Transverse colon (tissue), 4 donors: ENCODE results near the gene SELENOS. TPM values are rescaled to one million over a fixed set of nuclear protein-coding genes. Genes with fewer than 3 reads are reported as not detected.

Experiments
- DNase-seq: peaks from one replicate; pipeline ENCODE4 v3.0.0-alpha.2; 2019
- H3K27ac ChIP-seq, 4 donors: fragments of 200-600 bp; sonication (generic); 2 replicates each; pipeline ENCODE4 v1.5.1; 2016 to 2018; ENCODE audit warnings: inconsistent platforms in 4 of 4
- H3K27me3 ChIP-seq: fragments of 200-600 bp; sonication (generic); 2 replicates; pipeline ENCODE4 v1.5.1; 2017; ENCODE audit warnings: inconsistent platforms
- H3K36me3 ChIP-seq, 4 donors: fragments of 200-600 bp; sonication (generic); 2 replicates each; pipeline ENCODE4 v1.5.1; 2017 to 2019; ENCODE audit warnings: inconsistent platforms in 4 of 4
- H3K4me1 ChIP-seq, 4 donors: fragments of 200-600 bp; sonication (generic); 2 replicates each; pipeline ENCODE4 v1.5.1; 2017 to 2020; ENCODE audit warnings: inconsistent platforms in 4 of 4
- H3K4me3 ChIP-seq, 4 donors: fragments of 200-600 bp; sonication (generic); 1 replicate in 1 of 4; 2 replicates in 3 of 4; pipeline versions ENCODE4 v1.5.1 to v1.6.1; 2017 to 2019; ENCODE audit warnings: inconsistent platforms in 4 of 4
- H3K9me3 ChIP-seq, 2 donors: fragments of 200-600 bp; sonication (generic); 2 replicates each; pipeline ENCODE4 v1.5.1; 2017 to 2019; ENCODE audit warnings: inconsistent platforms in 2 of 2
- EP300 ChIP-seq: sonication (generic); formaldehyde crosslinking; IDR thresholded peaks from one replicate; pipeline ENCODE4 v1.6.1; 2017; ENCODE audit warnings: antibody characterized with exemption, low read depth
- POLR2A ChIP-seq: fragments of 450-650 bp; IDR thresholded peaks from one replicate; pipeline ENCODE4 v1.6.1; 2016; ENCODE audit warnings: antibody characterized with exemption, mild to moderate bottlenecking, moderate library complexity
- POLR2AphosphoS5 ChIP-seq, 3 donors: sonication (generic); formaldehyde crosslinking; IDR thresholded peaks; one replicate each; pipeline ENCODE4 v1.6.1; 2016; ENCODE audit warnings: antibody characterized with exemption in 3 of 3
- WGBS, 2 donors: methylation state at CpG; one replicate each; pipeline ENCODE4 v1.1.5; 2018; ENCODE audit warnings: low coverage in 1 of 2; 5-methylcytosine and 5-hydroxymethylcytosine counted together
- in situ Hi-C, 4 donors: fragments of 200-750 bp; cut with MboI; loops; one replicate each; pipeline versions ENCODE4 v1.15.0 to v1.15.1; 2017; ENCODE audit warnings: low sequenced_read_pairs in 3 of 4, low pct_ligation_motif_present in 1 of 4, low pct_unique_long_range_greater_than_20kb in 1 of 4
- intact Hi-C: fragments of 100-400 bp; cut with DNase I; formaldehyde crosslinking; loops from one replicate; pipeline ENCODE4 v1.15.1; 2023; ENCODE audit warnings: low total_unique reads
- total RNA-seq, 4 donors: library from RNA; depleted of rRNA; stranded (reverse); fragments of >200 nt; gene quantifications; one replicate each; pipeline ENCODE4 v1.1.0, GENCODE V29; 2016
- TF ChIP-seq, protein P1 (sequence below), 5 experiments: fragments of 200-600 bp in 3 of 5; fragments of 450-650 bp in 2 of 5; sonication (generic) in 3 of 5; IDR thresholded peaks; 1 replicate in 2 of 5; 2 replicates in 3 of 5; pipeline ENCODE4 v1.5.1; 2016 to 2017; ENCODE audit warnings: antibody characterized with exemption in 5 of 5, inconsistent platforms in 3 of 5, mild to moderate bottlenecking in 2 of 5, moderate library complexity in 1 of 5

SELENOS gene
- total RNA-seq, 4 donors from 2014 or later = 24.9 to 128 (median 120) TPM

DNA sequence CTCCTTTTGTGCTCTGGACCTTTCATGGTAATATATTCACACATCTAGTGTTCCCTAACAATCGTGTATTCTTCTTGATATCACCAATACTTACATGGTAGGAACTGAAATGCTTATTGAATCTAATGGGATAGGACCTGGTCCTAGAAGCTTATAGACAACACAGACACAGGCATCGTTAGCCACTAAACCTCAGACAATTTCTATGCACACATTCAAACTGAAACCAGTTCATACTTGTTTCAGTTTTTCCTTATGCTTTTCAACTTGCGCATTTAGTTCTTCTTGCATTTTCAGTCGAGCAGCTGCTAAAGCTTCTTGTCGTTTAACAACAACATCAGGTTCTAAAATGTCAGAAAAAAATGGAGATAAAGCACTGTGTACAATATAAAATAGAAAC lies 2.3 kb downstream of the SELENOS start:
- WGBS, 2 donors = 64 to 66% methylated on average over 5 of the region's 5 CpGs
- Histone ChIP-seq H3K4me1 (peaks cover 3 to 27% (median 19%) of the 10 kb centered on the region in 4 donors), H3K9me3 (no peaks in the 10 kb centered on the region), H3K27ac (peak overlapping the region in 1 of 4 donors; percentile 4), H3K4me3 (no peak overlapping the region), H3K36me3 (peaks cover 3 to 47% (median 24%) of the 10 kb centered on the region in 4 donors), H3K27me3 (no peaks in the 10 kb centered on the region)
- TF ChIP-seq POLR2A (no peak), EP300 (no peak), POLR2AphosphoS5 (IDR thresholded peaks at IDR 0.05) (no peak)
- TF ChIP-seq, protein P1, sequence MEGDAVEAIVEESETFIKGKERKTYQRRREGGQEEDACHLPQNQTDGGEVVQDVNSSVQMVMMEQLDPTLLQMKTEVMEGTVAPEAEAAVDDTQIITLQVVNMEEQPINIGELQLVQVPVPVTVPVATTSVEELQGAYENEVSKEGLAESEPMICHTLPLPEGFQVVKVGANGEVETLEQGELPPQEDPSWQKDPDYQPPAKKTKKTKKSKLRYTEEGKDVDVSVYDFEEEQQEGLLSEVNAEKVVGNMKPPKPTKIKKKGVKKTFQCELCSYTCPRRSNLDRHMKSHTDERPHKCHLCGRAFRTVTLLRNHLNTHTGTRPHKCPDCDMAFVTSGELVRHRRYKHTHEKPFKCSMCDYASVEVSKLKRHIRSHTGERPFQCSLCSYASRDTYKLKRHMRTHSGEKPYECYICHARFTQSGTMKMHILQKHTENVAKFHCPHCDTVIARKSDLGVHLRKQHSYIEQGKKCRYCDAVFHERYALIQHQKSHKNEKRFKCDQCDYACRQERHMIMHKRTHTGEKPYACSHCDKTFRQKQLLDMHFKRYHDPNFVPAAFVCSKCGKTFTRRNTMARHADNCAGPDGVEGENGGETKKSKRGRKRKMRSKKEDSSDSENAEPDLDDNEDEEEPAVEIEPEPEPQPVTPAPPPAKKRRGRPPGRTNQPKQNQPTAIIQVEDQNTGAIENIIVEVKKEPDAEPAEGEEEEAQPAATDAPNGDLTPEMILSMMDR (IDR thresholded peaks at IDR 0.05) = no peak
- no peak for DNase-seq
- intact Hi-C loops = no loop called here
- in situ Hi-C loops = no loop called here

DNA sequence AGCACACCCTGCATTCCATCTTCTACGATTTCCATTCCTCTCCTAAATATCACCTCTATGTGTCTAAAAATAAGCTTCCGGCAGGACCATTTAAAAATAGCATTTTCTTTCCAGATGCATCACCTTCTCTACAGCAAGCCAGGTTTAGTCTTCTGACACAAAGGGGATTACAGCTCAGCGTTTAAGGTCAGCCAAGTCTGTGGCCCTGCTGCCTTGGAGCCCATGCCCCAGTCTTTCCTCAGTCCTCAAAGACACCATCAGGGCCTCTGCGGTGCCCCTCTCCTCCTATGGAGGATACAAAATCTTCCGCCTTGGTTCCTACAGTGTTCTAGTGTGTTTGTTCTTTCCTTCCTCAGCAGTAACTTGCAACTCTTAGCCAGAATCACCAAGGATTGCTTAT lies 3.8 kb downstream of the SELENOS start:
- 33 to 73% methylated on average over 2 to 5 of the region's 5 CpGs for WGBS, 2 donors
- H3K4me1 ChIP-seq = peaks cover 3 to 21% (median 16%) of the 10 kb centered on the region in 4 donors
- no peak overlapping the region for H3K27ac ChIP-seq
- H3K27me3 ChIP-seq = no peaks in the 10 kb centered on the region
- intact Hi-C loops (no loop called here), in situ Hi-C loops (loop anchor here (25.0 kb wide), 2 partner anchors 361 to 636 kb away; partner anchors contain the start of gene LRRK1 (in 4 of the 4))
- no peak overlapping the region for H3K4me3 ChIP-seq
- no peak for DNase-seq
- H3K9me3 ChIP-seq = no peaks in the 10 kb centered on the region
- H3K36me3 ChIP-seq = peaks cover 3 to 47% (median 24%) of the 10 kb centered on the region in 4 donors
- TF ChIP-seq POLR2AphosphoS5 (IDR thresholded peaks at IDR 0.05) (no peak), EP300 (no peak), POLR2A (no peak)
- TF ChIP-seq, protein P1 (IDR thresholded peaks at IDR 0.05) = no peak

DNA sequence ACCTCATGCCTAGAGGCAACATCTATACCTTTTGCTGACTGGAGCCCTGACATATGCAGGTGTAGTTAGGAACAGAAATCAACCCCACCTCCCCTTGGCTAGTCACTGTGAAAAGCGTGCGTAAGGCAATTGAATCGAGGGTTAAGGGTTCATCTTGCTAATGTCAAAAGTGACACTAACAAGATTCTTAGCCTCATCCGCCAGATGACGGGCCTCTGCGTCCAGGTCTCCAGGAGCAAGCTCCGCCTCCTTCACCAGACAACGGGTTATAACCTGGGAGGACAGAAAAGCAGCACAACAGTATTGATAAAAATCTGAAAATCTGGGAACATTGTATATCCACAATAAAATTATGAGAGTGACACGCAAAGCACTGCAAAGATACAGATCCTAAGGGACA lies 4.7 kb downstream of the SELENOS start:
- in situ Hi-C loops (loop anchor here (25.0 kb wide), 2 partner anchors 360 to 635 kb away; partner anchors contain the start of gene LRRK1 (in 4 of the 4)), intact Hi-C loops (no loop called here)
- WGBS, 2 donors = 91 to 96% methylated on average over 5 to 9 of the region's 9 CpGs
- H3K4me3 ChIP-seq = no peak overlapping the region
- H3K9me3 ChIP-seq = no peaks in the 10 kb centered on the region
- H3K27ac ChIP-seq = no peak overlapping the region
- peaks cover 3 to 47% (median 24%) of the 10 kb centered on the region in 4 donors for H3K36me3 ChIP-seq
- H3K4me1 ChIP-seq = peaks cover 3 to 14% (median 11%) of the 10 kb centered on the region in 4 donors
- H3K27me3 ChIP-seq = no peaks in the 10 kb centered on the region
- no peak for TF ChIP-seq POLR2A
- no peak for TF ChIP-seq POLR2AphosphoS5 (IDR thresholded peaks at IDR 0.05)
- no peak for TF ChIP-seq EP300
- TF ChIP-seq, protein P1 (IDR thresholded peaks at IDR 0.05) = no peak
- no peak for DNase-seq

DNA sequence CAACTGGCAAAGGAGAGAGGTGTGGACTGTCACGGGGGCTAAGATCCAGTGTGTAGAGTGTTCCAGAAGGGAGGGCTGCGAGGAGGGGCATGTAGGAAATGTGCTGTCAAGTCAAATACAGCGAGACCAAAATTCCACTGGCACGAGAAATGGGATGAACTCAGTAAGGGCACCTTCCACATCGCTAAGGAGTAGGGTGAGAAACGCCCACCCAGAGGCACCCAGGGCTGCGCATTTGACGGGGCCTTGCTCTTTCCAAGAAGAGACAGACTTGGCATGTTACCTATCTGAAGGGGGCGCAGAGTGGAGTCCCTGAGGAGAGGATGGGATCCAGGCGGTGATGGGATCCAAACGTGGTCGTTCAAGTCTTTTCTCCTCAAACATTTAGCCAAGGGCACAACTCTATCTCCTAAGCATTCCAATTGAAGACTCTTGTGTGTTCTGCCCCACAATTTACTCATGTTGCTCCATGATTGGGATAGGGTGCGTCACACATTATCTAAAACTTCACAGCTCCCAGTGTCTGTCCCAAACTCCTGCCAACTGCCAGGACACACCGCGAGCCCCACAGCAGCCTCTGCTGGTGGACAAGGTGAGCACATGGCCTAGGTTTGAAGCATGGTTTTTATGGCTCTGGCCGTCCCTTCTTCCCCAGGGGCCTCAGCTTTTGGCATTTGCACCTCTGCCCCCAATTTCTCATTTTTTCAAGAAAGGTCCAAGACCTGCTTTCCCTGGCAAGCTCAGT lies 7.6 kb downstream of the SELENOS start:
- intact Hi-C loops = no loop called here
- Histone ChIP-seq H3K4me3 (no peak overlapping the region), H3K9me3 (no peaks in the 10 kb centered on the region), H3K4me1 (peaks cover 0 to 6% (median 0%) of the 10 kb centered on the region in 4 donors), H3K36me3 (peaks cover 3 to 43% (median 24%) of the 10 kb centered on the region in 4 donors), H3K27ac (no peak overlapping the region), H3K27me3 (no peaks in the 10 kb centered on the region)
- TF ChIP-seq EP300 (no peak), POLR2AphosphoS5 (IDR thresholded peaks at IDR 0.05) (peak in 1 of 3 donors; percentile 20), POLR2A (no peak)
- TF ChIP-seq, protein P1 (IDR thresholded peaks at IDR 0.05) = peak in 1 of 5 experiments; percentile 19
- in situ Hi-C loops = loop anchor here (10.0 to 25.0 kb wide), 4 partner anchors 165 to 632 kb away; partner anchors contain the start of gene LRRK1 (in 4 of the 4)
- no peak for DNase-seq
- 89 to 90% methylated on average over 4 to 16 of the region's 16 CpGs for WGBS, 2 donors
